T-helper 2 cell (primary cell): Measurements from ENCODE around the gene OPN4.

Experiments
- DNase-seq, 5 experiments: peaks; one replicate each; pipeline versions ENCODE4 v3.0.0 to v3.0.0-alpha.2; 2012 to 2022

OPN4 gene

DNA sequence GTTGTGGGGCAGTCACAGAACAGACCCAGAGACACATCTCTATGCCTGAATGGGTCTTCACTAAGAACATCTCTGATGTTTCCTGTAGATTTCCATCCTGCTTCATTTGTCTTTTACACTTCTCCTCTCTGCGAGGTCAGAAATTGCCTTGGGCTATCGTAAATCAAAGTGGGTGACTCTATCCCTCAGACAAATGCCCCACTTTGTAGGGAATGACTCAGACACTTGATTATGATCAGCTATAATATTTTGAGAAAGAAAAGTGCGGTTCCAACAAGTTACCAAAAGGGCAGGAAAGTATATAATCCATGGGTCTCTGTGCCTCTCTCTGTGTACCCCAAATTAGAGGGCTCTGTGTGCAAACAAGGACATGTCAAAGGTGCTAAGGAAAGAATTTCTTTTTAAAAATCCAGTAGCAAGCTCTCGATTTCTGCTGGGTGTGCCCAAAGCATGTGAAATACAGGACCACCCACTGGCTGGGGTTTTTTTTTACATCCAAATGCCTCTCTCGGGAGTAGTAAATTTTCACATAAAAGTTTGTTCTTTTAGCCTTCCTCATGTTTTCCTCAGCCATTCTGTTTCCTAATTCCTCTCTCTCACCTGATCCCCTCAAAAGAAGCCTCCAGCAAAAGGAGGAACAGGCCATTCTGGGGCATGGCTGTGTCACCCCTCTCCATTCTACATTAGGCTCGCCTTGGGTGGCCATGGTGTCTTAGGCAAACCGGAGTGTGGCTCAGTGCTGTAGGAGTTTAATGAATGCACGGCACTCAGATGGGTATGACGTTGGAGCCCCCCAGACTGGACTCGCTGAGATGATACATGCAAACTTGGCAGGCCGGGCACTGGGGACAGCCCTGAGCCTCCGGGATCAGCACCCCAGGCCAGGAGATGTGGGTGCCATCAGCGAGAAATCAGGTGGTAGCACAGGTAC, 6.3 kb upstream of the OPN4 start:
- no peak for DNase-seq

DNA sequence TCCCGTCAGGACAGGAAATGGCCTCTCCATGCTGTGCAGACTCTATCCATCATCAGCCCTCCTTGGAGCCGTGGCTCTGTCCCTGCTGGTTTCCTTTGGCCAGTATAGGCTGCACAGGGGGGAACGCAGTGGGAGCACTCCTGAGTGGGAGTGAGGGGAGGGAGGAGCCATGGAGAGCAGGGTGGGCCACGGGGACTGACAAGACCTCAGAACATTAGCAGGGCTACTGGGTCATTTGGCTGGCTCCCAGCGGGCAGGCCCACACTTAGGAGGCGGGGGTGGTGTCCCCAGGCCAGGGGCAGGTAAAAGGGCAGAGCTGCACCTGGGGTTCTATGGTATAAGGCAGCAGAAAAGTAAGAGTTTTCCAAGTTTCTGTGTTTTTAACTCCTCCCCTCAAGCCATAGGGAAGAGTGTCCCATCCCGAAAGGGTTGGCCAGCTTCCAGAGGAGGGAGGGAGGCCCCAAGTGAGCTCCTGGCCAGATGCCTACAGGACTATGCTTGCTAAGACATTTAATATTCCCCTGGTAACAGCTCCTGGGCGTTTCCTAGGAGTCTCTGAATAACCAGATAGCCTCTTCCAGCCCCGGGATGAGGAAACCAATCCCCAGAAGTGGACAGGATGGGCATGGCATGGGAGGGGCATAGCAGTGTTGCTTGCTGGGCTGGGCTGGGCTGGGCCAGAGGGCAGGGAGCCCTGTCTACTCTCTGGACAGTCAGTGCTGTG, 5.5 kb upstream of the OPN4 start:
- no peak for DNase-seq

DNA sequence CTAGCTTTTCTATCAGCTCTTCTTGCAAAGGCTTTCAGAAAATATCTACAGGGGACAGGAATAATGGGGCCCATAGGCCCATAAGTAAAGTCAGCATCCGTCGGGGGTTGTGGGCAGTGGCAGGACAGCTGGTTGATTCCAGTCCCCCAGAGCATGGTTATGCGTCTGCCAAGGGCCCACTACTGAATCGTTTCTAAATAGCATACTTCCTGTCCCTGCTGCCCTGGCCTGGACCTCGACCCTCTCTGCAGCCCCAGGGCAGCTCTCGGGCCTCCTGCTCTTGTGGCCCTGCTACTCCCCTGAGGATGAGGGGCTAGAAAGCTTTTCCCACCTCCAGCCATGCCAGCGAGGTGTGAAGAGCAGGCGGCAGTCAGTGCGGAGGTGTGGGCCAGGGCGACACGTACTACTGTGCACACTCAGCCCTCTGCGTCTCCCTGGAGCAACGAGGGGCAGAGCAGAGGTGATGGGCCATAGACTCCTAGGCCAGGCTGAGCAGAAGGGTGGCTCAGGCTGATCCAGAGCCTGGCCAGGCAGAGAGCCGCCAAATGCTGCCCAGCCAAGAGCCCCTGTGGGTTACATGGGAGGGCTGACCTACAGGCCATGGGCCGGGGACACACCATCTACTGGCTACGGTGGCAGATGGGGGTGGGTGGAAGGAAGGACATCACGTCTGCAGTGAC, 4.7 kb upstream of the OPN4 start:
- DNase-seq, result no peak

DNA sequence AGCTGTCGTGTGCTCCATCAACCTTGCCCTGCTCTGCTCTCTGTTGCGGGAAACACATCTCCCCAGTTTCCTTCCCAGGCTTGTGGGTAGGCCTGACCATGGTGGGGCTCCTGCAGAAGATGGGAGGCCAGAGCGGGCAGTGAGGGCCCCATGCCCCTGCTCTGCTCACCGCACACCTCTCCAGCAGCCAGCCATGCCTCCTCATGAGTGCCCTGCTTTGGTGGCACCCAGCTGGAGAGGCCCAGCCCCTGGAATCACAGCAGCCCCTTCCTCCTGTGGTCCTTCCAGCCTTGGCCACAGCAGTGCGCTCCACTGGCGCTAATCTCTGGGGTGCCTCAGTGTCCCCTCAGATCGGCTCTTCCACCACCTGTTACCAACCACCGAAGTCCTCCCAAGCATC, 4.2 kb upstream of the OPN4 start:
- no peak for DNase-seq

DNA sequence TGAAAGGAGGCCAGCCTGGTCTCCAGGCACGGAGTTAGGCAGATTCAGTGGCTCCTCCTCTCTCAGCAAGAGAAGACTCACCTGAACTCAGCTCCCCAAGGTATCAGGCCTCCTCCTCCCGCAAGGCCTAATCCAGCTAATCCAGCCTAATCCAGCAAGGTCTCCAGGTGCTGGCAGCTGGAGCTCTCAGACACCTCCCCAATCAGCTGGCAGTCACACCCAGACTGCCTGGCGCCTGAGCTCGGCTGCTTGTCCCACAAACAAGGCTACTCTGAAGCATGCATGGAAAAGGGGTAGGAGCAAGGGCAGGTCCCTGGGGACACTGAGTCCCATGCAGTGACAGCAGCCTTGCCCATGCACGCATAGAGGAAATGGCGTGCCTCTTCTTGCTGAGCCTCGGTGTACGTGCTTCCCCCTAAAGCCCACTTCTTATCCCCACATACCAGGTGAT, 3.3 kb upstream of the OPN4 start:
- no peak for DNase-seq

DNA sequence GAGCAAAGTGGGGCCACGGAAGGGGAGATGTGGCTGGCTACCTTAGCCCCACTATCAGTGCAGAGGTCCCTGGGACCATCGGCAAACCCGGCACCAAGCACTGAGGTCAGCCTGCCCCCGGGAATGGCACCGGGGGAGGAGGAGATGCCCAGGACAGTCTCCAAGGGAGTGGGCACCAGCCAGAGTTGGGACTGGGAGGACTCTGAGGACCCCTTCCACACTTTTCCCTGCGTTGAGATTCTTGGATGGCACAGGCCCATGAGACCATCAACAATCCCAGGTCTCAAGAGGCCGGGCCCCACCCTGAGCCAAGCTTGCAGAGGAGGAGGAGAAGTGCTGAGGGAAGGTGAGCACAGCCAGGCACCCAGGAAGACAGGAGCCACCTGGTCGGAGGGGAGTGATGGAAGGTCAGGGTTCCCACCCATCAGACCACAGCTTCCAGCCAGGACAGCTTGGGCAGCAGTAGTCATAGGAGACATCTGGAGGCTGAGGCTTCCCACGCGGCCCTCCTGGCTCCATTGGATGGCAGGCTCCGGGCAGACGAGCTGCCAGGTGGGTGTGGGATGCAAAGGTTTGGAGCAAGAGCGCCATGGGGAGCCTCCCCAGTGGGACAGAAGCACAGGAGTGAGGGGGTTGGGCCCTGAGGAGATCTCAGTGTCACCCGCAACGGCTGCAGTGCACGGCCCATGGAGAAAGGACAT, 2.6 kb upstream of the OPN4 start:
- DNase-seq, result no peak

DNA sequence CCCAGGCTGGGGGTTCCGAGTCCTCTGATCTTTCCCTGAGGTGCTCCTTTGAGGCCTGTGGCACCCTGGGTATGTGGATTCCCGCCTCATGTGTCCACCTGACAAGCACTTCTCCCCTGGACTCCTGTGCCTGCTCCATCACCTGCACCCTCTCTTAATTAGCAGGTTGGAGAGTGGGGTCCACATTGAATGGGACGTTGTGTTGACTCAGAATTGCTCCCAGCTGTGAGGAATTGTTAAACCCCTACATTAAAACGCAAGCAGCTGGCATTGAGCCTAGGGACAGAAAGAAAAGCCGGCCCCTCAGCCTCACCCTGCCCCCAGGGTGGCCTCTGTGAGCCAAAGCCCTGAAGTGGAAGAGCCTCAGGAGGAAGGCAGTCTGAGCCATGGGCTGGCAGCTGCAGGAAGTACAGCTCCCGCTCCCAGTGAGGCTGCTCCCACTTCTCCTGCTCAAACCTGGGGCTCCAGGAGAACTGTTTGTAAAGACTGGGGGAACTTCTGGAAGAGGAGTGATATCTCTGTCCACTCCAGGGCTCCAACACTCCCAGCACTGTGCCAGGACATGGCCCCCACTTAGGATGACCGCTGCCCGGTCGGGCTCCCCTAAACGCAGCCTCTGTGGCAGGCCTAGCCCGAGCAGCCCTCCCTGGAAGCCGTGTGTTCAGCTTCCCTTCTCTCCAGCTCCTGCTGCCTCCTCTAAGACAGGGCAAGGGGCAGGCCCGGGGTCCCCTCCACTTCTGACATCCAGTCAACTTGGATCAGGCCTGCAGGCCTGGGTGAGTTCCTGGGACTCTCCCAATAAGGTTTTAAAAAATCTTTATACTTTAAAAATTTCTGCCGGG, 1.8 kb upstream of the OPN4 start:
- no peak for DNase-seq

DNA sequence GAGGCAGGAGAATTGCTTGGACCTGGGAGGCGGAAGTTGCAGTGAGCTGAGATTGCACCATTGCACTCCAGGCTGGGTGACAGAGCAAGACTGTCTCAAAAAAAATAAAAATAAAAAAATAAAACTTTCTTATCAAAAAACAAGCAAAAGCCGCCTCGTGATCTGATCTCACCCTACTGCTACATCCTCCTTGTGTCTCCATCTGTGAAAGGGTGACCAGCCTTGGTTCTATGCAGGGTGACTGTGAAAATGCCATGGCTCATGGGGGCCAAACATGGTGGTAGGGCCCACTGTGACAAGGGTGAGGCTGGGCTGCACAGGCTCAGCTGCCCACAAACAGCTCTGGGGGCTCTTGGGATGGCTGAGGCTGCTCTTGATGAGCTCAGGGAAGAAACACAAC, 968 bp upstream of the OPN4 start:
- no peak for DNase-seq

DNA sequence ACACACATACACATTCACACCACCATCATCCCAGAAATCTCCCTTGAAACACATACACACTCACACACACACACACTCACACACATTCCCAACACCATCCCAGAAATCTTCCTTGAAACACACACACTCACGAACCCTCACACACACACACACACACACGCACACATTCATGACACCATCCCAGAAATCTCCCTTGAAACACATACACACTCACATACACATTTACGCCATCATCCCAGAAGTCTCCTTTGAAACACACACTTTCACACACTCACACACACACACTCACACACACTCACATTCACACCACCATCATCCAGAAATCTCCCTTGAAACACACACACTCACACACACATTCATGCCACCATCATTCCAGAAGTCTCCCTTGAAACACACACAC, 360 bp upstream of the OPN4 start:
- DNase-seq, result no peak

DNA sequence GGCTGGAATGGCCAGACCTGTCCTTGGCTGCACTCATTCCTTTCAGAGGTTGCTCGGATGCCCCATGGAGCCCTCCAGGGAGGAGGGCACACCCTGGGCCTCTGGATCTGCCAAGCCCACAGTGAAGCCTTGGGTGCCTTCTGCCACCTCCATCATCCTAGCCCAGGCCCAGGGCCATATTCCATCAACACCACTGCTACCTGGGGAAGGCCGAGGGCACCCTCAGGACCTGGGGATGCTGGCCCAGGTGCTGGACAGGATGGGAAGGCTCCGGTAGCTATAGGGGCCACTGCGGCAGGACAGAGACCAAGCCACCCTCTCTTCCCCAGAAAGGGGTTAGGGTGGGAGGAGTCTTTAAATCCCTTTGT, 810 bp downstream of the OPN4 start:
- DNase-seq, result no peak

DNA sequence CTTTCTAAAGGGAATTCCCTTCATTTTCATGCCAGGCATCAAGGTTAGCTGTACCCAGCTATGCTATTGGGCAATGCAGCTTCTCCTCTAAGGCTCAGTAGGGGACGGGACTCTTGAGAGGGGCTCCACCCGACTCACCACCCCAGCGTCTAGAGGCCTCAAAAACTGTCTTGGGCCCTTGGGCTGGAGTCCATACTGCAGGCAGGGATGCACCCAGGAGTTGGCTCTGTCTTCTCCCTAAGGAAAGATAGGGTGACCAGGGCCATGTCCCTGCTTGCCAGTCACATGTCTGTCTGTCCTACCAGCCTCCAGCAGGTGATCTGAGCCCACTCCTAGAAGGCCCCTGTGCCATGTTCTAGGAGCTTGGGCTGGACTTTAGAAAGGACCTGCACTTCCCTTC, 1.2 kb downstream of the OPN4 start:
- DNase-seq, result no peak

DNA sequence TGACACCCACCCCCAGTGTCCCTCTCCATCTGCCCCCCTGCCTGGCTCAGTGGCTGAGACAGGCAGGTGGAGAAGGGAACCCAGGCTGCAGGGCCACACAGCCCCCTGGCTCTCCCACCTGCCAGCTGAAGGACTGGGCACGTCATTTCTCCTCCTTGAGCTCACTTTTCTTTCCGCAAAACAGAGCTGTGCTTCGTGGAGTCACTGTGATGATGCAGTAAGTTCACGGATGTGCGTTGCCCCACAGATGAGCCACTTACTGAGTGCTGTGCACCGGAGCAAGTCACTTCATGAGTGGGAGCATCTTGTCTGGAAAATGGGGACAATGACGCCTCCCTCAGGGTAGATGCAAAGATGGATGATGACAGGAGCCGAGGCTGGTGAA, 2.7 kb downstream of the OPN4 start:
- DNase-seq, result no peak

DNA sequence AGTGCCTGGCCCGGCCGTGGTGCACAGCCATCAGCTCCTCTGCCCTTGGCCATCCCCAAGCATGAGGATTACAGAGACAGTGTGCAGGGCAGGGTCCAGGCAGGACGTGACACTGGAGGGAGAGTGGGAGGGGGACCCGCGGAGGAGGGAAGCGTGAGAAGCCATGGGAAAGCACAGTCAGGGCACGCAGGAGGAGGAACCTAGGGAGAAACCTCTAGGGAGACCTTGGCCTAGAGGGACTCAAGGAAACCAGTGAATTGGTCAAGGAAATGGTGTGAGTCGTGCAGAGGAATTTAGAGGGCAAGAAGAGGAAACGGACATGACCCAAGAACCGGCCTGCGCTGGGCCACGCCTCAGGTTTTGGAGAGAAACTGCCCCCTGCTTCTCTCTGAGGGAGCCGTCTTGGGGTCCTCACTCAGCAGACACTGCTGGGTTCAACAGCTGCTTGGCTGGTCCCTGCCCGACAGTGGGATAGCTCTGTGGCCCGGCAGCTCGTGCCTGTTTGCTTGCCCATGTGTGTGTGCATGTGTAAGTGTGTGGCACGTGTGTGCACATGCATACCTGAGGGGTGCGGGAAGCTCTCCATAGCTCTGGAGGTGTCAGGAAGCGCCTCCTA, 3.2 kb downstream of the OPN4 start:
- DNase-seq, result no peak

DNA sequence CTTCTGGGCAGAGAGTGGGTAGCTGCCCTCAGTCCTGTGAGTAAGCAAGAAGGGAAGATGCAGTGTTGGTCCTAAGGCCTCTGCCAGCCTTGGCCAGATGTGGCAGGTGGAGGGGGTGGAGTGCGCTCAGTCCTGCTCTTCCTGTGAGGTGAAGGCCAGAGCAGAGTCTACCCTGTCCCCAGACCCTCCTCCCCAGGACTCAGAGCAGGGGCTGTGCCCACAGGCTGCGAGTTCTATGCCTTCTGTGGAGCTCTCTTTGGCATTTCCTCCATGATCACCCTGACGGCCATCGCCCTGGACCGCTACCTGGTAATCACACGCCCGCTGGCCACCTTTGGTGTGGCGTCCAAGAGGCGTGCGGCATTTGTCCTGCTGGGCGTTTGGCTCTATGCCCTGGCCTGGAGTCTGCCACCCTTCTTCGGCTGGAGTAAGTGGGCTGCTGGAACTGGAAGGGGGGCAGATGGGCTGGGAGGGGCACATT, 4.0 kb downstream of the OPN4 start:
- DNase-seq, result no peak

DNA sequence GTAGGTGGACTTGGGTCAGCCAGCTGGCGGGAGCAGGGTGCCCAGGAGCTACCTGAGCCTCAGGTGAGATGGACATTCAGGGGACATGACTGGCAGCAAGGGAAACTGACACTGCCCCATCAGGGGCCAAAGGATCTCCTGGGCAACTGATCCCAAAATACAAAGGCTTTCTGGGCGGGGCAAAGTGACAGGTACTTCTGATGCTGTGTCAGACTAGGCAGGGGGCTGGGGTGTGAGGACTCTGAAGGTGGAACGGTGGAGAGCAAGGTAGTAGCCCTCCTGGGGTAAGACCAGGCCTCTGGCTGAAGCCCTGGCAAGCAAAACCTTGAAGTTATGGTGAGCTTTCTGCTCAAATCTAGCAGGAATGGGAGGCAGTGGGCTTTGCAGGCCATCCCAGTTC, 4.4 kb downstream of the OPN4 start:
- DNase-seq, result no peak

DNA sequence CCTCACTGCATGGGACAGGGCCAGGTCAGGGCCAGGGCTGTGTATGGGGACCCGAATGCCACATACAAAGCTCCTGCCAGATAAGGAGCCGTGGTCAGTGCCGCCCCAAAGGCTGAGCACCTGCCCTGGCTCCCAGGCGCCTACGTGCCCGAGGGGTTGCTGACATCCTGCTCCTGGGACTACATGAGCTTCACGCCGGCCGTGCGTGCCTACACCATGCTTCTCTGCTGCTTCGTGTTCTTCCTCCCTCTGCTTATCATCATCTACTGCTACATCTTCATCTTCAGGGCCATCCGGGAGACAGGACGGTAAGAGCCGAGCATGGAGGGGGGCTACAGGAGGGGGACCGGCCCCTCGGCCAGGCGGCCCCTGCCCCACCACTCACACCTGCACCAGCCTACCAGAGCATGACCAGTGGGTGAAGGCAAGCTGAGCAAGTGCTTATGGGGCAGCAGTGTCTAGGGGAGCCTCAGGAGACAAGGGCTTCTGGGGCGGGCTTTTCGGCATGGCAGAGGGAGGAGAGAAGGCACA, 4.9 kb downstream of the OPN4 start:
- no peak for DNase-seq

DNA sequence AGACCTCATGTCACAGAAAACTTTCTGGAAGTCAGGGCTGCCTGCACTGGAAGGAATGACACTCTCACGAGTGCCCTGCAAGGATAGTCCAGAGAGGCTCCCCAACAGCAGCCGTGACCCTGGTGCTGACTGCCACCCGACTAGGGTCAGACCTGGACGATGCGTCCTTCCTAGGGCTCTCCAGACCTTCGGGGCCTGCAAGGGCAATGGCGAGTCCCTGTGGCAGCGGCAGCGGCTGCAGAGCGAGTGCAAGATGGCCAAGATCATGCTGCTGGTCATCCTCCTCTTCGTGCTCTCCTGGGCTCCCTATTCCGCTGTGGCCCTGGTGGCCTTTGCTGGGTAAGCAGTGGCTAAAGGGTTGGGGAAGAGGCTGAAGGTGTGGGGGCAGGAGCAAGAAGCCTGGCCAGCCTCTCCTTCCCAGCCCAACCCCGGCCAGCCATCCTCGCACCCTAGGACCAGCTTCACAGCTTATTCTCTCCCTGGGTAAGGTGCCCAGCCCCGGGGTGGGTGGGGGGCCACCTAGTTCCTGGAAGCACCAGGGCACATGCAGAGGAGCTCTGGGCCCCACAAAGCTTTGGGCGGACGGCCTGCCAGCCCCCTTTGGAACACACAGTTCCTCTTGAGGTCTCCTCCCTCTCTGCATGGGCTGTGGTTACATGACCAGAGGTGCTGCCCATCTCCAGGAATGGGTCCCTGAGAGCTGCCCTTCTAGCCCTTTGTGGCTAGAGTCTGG, 5.5 kb downstream of the OPN4 start:
- DNase-seq, result no peak

DNA sequence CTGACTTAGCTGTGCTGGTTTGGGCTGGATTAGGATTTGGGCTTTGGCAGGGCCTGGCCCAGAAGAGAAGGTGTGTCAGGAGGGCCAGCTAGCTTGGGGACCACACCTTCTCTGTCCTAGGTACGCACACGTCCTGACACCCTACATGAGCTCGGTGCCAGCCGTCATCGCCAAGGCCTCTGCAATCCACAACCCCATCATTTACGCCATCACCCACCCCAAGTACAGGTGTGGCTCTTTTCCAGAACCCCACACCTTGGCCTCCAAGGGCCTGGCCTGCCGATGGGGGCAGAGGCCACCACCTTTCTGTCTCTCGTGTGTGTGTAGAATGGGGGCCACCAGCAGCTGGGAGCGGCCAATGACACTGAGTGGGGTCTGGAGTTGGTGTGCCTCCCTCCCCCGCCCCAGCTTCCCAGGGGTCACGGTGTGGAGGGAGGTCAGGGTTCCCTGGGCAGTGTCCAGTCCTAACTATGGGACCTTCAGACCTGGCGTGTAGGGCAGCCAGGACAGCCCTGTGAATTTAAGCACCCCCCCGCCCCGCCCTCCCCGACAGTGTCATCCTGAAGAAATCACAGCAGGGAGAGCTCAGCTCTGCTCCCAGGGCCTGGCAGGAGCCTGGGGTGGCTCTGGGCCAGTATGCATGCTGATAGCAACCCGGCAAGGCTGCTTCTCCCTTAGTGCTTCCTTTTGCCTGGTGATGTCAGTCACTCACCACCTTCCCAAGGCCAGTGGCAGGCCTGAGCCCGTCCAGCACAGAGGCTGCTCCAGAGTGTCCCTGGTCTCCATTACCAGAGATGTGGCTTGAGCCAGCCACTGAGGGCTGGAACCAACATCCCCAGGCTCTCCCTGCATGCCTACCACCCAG, 7.0 kb downstream of the OPN4 start:
- no peak for DNase-seq
